Right atrium auricular region (tissue), 2 donors: ENCODE results near the gene L1TD1. TPM values are rescaled to one million over a fixed set of nuclear protein-coding genes. Genes with fewer than 3 reads are reported as not detected.

ENCODE experiments used
- DNase-seq: peaks from one replicate; pipeline ENCODE4 v3.0.0-alpha.2; 2019; ENCODE audit warnings: low spot score
- H3K27ac ChIP-seq, 2 donors: fragments of 200-600 bp; sonication (generic); 1 replicate in 1 of 2; 2 replicates in 1 of 2; pipeline ENCODE4 v1.5.1; 2016 to 2019
- H3K27me3 ChIP-seq, 2 donors: fragments of 200-600 bp; sonication (generic); one replicate each; pipeline versions ENCODE4 v1.5.1 to v1.6.0; 2017 to 2019
- H3K36me3 ChIP-seq: fragments of 200-600 bp; sonication (generic); one replicate; pipeline ENCODE4 v1.5.1; 2016
- H3K4me1 ChIP-seq, 2 donors: fragments of 200-600 bp; sonication (generic); one replicate each; pipeline versions ENCODE4 v1.5.1 to v1.6.0; 2017 to 2019
- H3K4me3 ChIP-seq, 2 donors: fragments of 200-600 bp; sonication (generic); 1 replicate in 1 of 2; 2 replicates in 1 of 2; pipeline ENCODE4 v1.5.1; 2017 to 2019; ENCODE audit warnings: mild to moderate bottlenecking in 1 of 2, moderate library complexity in 1 of 2
- H3K9me3 ChIP-seq, 2 donors: fragments of 200-600 bp; sonication (generic); one replicate each; pipeline ENCODE4 v1.5.1; 2019
- total RNA-seq, 2 donors: library from RNA; depleted of rRNA; stranded (reverse); fragments of >200 nt; gene quantifications; one replicate each; pipeline ENCODE4 v1.1.0, GENCODE V29; 2016
- TF ChIP-seq, protein P1 (sequence below), 2 donors: fragments of 200-600 bp; sonication (generic); IDR thresholded peaks; one replicate each; pipeline ENCODE4 v1.5.1; 2019; ENCODE audit warnings: antibody characterized with exemption in 2 of 2

L1TD1 gene
- total RNA-seq, 2 donors from 2014 or later = not detected

DNA sequence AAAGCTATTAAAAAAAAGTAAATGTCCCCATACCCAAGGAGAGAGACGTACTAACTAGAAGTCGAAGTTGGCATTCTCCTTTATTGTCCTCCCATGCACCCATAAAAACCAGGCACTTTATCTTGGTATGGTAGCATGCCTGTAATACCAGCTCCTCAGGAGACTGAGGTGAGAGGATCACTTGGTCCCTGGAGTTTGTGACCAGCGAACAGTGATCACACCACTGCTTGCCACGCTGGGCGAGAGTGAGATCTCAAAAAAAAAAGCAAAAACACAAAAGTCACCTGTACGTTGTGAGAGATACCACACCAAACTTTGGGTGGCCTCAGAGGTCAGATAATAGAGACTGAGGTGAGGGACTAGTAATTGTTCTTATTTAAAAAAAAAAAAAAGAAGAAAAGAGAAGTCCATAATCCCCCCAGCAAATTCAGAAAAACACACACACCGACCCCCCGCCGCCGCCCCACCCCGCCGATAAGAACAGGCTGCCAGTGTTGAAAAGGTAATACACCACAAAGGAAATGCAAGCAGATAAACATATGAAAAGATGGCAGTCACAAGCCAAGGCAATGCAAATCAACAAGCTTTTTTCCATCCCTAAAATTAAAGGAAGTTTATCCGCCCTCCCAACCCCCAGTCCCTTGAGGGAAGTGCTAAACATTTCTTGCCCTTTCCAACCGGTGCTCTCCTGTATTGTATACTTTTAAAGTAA lies 3.6 kb downstream of the L1TD1 start:
- H3K4me1 ChIP-seq = no peaks in the 10 kb centered on the region
- no peak overlapping the region for H3K27ac ChIP-seq
- no peaks in the 10 kb centered on the region for H3K9me3 ChIP-seq
- H3K36me3 ChIP-seq = no peaks in the 10 kb centered on the region
- DNase-seq = no peak
- H3K4me3 ChIP-seq = no peak overlapping the region
- H3K27me3 ChIP-seq = peaks cover 3 to 20% of the 10 kb centered on the region in 2 donors
- TF ChIP-seq, protein P1, sequence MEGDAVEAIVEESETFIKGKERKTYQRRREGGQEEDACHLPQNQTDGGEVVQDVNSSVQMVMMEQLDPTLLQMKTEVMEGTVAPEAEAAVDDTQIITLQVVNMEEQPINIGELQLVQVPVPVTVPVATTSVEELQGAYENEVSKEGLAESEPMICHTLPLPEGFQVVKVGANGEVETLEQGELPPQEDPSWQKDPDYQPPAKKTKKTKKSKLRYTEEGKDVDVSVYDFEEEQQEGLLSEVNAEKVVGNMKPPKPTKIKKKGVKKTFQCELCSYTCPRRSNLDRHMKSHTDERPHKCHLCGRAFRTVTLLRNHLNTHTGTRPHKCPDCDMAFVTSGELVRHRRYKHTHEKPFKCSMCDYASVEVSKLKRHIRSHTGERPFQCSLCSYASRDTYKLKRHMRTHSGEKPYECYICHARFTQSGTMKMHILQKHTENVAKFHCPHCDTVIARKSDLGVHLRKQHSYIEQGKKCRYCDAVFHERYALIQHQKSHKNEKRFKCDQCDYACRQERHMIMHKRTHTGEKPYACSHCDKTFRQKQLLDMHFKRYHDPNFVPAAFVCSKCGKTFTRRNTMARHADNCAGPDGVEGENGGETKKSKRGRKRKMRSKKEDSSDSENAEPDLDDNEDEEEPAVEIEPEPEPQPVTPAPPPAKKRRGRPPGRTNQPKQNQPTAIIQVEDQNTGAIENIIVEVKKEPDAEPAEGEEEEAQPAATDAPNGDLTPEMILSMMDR (IDR thresholded peaks at IDR 0.05) = no peak

DNA sequence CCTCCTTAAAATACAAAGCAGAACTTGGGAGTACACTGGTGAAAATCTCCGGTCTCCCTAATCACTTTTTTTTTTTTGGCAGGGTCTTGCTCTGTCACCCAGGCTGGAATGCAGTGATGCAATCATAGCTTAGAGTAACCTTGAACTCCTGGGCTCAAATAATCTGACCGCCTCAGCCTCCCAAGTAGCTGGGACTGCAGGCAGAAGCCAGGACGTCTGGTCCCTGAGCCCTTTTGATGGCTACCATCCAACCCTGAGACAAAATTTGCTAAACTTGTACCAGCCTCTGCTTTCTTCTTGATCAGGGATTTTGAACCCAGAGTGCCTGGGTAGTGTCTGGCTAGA lies 4.1 kb downstream of the L1TD1 start:
- TF ChIP-seq, protein P1 (IDR thresholded peaks at IDR 0.05) = no peak
- DNase-seq = no peak

DNA sequence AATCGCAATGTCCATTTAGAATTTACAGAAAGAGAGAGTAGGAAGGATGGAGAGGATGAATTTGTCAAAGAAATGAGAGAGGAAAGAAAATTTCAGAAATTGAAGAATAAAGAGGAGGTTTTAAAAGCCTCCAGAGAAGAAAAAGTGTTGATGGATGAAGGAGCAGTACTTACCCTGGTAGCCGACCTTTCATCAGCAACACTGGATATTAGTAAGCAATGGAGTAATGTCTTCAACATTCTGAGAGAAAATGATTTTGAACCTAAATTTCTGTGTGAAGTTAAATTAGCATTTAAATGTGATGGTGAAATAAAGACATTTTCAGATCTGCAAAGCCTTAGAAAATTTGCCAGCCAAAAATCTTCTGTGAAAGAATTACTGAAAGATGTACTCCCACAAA lies 12.5 kb downstream of the L1TD1 start:
- Histone ChIP-seq H3K27ac (no peak overlapping the region), H3K9me3 (peaks cover 4 to 11% of the 10 kb centered on the region in 2 donors), H3K4me1 (no peaks in the 10 kb centered on the region), H3K36me3 (no peaks in the 10 kb centered on the region), H3K27me3 (no peaks in the 10 kb centered on the region), H3K4me3 (no peak overlapping the region)
- DNase-seq = no peak
- TF ChIP-seq, protein P1 (IDR thresholded peaks at IDR 0.05) = no peak

More for the DNA sequence above, 4.1 kb downstream of the L1TD1 start:
- no peaks in the 10 kb centered on the region for H3K4me1 ChIP-seq
- no peak overlapping the region for H3K4me3 ChIP-seq
- H3K27me3 ChIP-seq = peaks cover 3 to 20% of the 10 kb centered on the region in 2 donors
- no peaks in the 10 kb centered on the region for H3K36me3 ChIP-seq
- H3K9me3 ChIP-seq = no peaks in the 10 kb centered on the region
- H3K27ac ChIP-seq = no peak overlapping the region

DNA sequence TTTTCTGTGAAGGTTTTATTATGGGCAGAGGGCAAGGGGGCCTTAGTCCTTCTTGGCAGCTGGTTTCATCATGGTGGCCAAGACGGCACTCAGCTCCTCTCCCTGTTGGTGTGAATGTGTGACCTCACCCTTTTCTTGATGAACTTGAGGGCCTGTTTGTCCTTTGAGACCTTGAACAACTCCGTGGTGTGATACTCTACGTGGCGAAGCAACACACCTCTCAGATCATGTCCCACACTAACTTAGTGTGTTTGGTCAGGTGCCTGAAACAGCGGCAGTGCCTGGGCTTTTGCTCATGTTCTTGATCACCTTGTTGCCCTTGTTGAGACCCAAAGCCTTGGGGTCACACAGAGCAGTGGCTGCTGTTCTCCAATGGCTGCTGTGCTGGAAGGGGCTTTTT lies 13.4 kb downstream of the L1TD1 start:
- no peaks in the 10 kb centered on the region for H3K36me3 ChIP-seq
- no peak overlapping the region for H3K4me3 ChIP-seq
- H3K27me3 ChIP-seq = no peaks in the 10 kb centered on the region
- H3K27ac ChIP-seq = no peak overlapping the region
- no peak for DNase-seq
- no peaks in the 10 kb centered on the region for H3K4me1 ChIP-seq
- peaks cover 4 to 11% of the 10 kb centered on the region in 2 donors for H3K9me3 ChIP-seq
- TF ChIP-seq, protein P1 (IDR thresholded peaks at IDR 0.05) = no peak

DNA sequence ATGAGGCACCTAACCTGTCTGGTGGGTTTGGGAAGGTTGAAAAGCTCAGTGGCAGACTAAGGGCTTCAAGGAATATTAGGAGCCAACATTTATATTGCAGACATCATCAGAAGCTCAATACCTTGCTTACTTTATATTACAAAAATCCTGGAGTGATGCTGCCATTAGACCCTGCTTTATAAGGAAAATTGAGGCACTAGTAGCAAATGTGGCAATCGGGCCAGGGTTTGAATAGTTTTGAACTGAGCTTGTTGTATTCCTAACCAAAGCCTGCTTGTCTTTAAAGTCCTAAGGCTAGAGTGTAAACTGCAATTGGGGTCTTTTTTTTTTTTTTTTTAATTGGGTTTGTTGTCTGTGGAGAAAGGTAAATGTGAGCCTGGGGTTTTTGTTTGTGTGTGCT lies 14.3 kb downstream of the L1TD1 start:
- Histone ChIP-seq H3K9me3 (peaks cover 4 to 11% of the 10 kb centered on the region in 2 donors), H3K27ac (no peak overlapping the region), H3K4me3 (no peak overlapping the region), H3K27me3 (no peaks in the 10 kb centered on the region), H3K36me3 (no peaks in the 10 kb centered on the region), H3K4me1 (no peaks in the 10 kb centered on the region)
- DNase-seq = no peak
- TF ChIP-seq, protein P1 (IDR thresholded peaks at IDR 0.05) = no peak
